Tibial nerve (tissue), 4 donors: ENCODE results near the gene PCK2. TPM values are rescaled to one million over a fixed set of nuclear protein-coding genes. Genes with fewer than 3 reads are reported as not detected.

ENCODE experiments used
- DNase-seq, 2 donors: peaks; one replicate each; pipeline ENCODE4 v3.0.0-alpha.2; 2019; ENCODE audit warnings: low spot score in 2 of 2
- H3K27ac ChIP-seq, 4 donors: fragments of 200-600 bp; sonication (generic) in 3 of 4; one replicate each; pipeline ENCODE4 v1.5.1; 2017 to 2019; ENCODE audit warnings: mild to moderate bottlenecking in 1 of 4
- H3K27me3 ChIP-seq, 2 donors: fragments of 200-600 bp; sonication (generic) in 1 of 2; one replicate each; pipeline versions ENCODE4 v1.5.1 to v1.6.0; 2017 to 2019
- H3K36me3 ChIP-seq, 3 donors: fragments of 200-600 bp; sonication (generic); one replicate each; pipeline ENCODE4 v1.5.1; 2018 to 2019
- H3K4me1 ChIP-seq, 4 donors: fragments of 200-600 bp; sonication (generic) in 3 of 4; one replicate each; pipeline ENCODE4 v1.5.1; 2017 to 2019
- H3K4me3 ChIP-seq, 4 donors: fragments of 200-600 bp; sonication (generic) in 3 of 4; one replicate each; pipeline ENCODE4 v1.5.1; 2017 to 2019; ENCODE audit warnings: mild to moderate bottlenecking in 1 of 4, moderate library complexity in 1 of 4
- H3K9me3 ChIP-seq, 4 donors: fragments of 200-600 bp; sonication (generic) in 3 of 4; one replicate each; pipeline ENCODE4 v1.5.1; 2017 to 2019
- EP300 ChIP-seq, 2 donors: sonication (generic); formaldehyde crosslinking; IDR thresholded peaks; one replicate each; pipeline ENCODE4 v1.6.1; 2017; ENCODE audit warnings: antibody characterized with exemption in 2 of 2, mild to moderate bottlenecking in 1 of 2
- POLR2A ChIP-seq, 2 donors: fragments of 450-650 bp; IDR thresholded peaks; one replicate each; pipeline ENCODE4 v1.6.1; 2017; ENCODE audit warnings: antibody characterized with exemption in 2 of 2, mild to moderate bottlenecking in 2 of 2, moderate library complexity in 2 of 2
- WGBS, 2 donors: methylation state at CpG; one replicate each; pipeline ENCODE4 v1.1.5; 2018; 5-methylcytosine and 5-hydroxymethylcytosine counted together
- total RNA-seq, 4 donors: library from RNA; depleted of rRNA; stranded (reverse); fragments of >200 nt; gene quantifications; one replicate each; pipeline ENCODE4 v1.1.0, GENCODE V29; 2016
- TF ChIP-seq, protein P1 (sequence below), 5 experiments: fragments of 200-600 bp in 3 of 5; fragments of 450-650 bp in 2 of 5; sonication (generic) in 3 of 5; IDR thresholded peaks; one replicate each; pipeline ENCODE4 v1.5.1; 2016 to 2019; ENCODE audit warnings: antibody characterized with exemption in 5 of 5, mild to moderate bottlenecking in 3 of 5, moderate library complexity in 2 of 5

The PCK2 gene
- total RNA-seq, 4 donors from 2014 or later = 28.9 to 49.2 (median 34.3) TPM

DNA sequence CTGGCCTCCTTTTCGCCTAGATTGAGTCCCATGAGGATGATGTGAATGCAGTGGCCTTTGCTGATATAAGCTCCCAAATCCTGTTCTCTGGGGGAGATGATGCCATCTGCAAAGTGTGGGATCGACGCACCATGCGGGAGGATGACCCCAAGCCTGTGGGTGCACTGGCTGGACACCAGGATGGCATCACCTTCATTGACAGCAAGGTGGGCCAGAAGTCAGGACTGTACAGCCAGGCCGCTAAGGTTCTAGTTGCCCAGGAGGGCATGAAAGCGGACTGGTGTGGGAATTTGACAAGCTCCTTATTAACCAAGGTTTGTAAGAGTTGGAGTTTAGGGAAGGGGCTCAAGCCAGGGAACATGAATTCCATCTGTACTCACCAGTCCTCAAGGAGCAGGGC lies 25.6 kb downstream of the PCK2 start:
- TF ChIP-seq POLR2A (IDR thresholded peaks at IDR 0.05) (no peak), EP300 (IDR thresholded peaks at IDR 0.05) (no peak)
- TF ChIP-seq, protein P1, sequence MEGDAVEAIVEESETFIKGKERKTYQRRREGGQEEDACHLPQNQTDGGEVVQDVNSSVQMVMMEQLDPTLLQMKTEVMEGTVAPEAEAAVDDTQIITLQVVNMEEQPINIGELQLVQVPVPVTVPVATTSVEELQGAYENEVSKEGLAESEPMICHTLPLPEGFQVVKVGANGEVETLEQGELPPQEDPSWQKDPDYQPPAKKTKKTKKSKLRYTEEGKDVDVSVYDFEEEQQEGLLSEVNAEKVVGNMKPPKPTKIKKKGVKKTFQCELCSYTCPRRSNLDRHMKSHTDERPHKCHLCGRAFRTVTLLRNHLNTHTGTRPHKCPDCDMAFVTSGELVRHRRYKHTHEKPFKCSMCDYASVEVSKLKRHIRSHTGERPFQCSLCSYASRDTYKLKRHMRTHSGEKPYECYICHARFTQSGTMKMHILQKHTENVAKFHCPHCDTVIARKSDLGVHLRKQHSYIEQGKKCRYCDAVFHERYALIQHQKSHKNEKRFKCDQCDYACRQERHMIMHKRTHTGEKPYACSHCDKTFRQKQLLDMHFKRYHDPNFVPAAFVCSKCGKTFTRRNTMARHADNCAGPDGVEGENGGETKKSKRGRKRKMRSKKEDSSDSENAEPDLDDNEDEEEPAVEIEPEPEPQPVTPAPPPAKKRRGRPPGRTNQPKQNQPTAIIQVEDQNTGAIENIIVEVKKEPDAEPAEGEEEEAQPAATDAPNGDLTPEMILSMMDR (IDR thresholded peaks at IDR 0.05) = no peak
- no peak for DNase-seq
- H3K4me3 ChIP-seq = no peak overlapping the region
- H3K9me3 ChIP-seq = no peaks in the 10 kb centered on the region
- peaks cover 4 to 14% (median 11%) of the 10 kb centered on the region in 4 donors for H3K4me1 ChIP-seq
- no peaks in the 10 kb centered on the region for H3K27me3 ChIP-seq
- peaks cover 3 to 81% (median 41%) of the 10 kb centered on the region in 3 donors for H3K36me3 ChIP-seq
- WGBS, 2 donors = 97% methylated on average over 6 of the region's 6 CpGs
- no peak overlapping the region for H3K27ac ChIP-seq

DNA sequence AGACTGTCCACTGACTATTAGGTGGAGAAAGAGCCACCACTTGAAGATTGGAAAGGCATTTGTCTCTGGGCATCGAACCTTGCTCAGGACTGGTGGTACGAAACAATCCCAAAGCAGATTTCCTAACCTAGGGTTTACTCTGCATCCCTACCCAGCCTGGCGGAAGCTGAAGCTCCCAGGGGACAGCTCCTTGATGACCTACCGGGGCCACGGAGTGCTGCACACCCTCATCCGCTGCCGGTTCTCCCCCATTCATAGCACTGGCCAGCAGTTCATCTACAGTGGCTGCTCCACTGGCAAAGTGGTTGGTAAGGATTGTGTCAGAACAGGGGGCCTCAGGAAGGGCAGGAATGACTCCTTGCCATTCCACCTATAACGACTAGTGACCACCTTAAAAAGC lies 27.1 kb downstream of the PCK2 start:
- 93% methylated on average over 8 of the region's 8 CpGs for WGBS, 2 donors
- H3K27ac ChIP-seq = no peak overlapping the region
- peaks cover 0 to 5% (median 4%) of the 10 kb centered on the region in 4 donors for H3K4me1 ChIP-seq
- H3K27me3 ChIP-seq = no peaks in the 10 kb centered on the region
- TF ChIP-seq EP300 (IDR thresholded peaks at IDR 0.05) (no peak), POLR2A (IDR thresholded peaks at IDR 0.05) (no peak)
- TF ChIP-seq, protein P1 (IDR thresholded peaks at IDR 0.05) = no peak
- no peak for DNase-seq
- no peaks in the 10 kb centered on the region for H3K9me3 ChIP-seq
- no peak overlapping the region for H3K4me3 ChIP-seq
- peaks cover 3 to 81% (median 41%) of the 10 kb centered on the region in 3 donors for H3K36me3 ChIP-seq

DNA sequence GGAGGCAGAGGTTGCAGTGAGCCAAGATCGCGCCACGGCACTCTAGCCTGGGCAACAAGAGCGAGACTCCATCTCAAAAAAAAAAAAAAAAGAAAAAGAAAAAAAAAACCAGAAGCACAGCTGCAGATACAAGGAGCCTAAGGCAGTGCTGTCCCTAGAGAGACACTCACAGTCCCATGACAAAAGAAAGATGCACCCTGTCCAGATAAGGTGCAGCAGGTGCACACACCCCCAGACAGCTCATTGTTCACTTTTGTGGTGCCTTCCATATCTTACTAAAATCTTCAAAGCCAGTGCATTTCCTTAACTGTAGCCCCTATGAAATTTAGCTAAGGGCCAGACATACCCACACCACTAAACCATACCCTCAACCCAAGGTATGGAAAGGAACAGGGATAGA lies 28.3 kb downstream of the PCK2 start:
- no peaks in the 10 kb centered on the region for H3K27me3 ChIP-seq
- H3K36me3 ChIP-seq = peaks cover 3 to 73% (median 36%) of the 10 kb centered on the region in 3 donors
- DNase-seq = no peak
- 90 to 91% methylated on average over 4 of the region's 4 CpGs for WGBS, 2 donors
- H3K4me3 ChIP-seq = no peak overlapping the region
- TF ChIP-seq POLR2A (IDR thresholded peaks at IDR 0.05) (no peak), EP300 (IDR thresholded peaks at IDR 0.05) (no peak)
- TF ChIP-seq, protein P1 (IDR thresholded peaks at IDR 0.05) = no peak
- no peak overlapping the region for H3K27ac ChIP-seq
- H3K9me3 ChIP-seq = no peaks in the 10 kb centered on the region
- H3K4me1 ChIP-seq = no peaks in the 10 kb centered on the region

DNA sequence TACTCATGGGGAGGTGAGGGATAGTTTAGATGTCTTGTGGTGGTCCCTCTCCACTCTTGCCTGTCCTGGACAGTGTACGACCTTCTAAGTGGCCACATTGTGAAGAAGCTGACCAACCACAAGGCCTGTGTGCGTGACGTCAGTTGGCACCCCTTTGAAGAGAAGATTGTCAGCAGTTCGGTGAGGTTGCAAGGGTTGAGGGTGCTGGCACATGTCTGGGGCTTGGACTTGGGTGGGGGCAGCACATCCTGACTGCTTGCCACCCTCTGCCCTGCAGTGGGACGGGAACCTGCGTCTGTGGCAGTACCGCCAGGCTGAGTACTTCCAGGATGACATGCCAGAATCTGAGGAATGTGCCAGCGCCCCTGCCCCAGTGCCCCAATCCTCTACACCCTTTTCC lies 28.8 kb downstream of the PCK2 start:
- WGBS, 2 donors = 87 to 90% methylated on average over 8 of the region's 8 CpGs
- Histone ChIP-seq H3K36me3 (peaks cover 3 to 68% (median 31%) of the 10 kb centered on the region in 3 donors), H3K27me3 (no peaks in the 10 kb centered on the region), H3K27ac (no peak overlapping the region), H3K4me3 (no peak overlapping the region), H3K9me3 (no peaks in the 10 kb centered on the region), H3K4me1 (no peaks in the 10 kb centered on the region)
- DNase-seq = no peak
- TF ChIP-seq, protein P1 (IDR thresholded peaks at IDR 0.05) = no peak
- no peak for TF ChIP-seq EP300 (IDR thresholded peaks at IDR 0.05)
- TF ChIP-seq POLR2A (IDR thresholded peaks at IDR 0.05) = no peak

DNA sequence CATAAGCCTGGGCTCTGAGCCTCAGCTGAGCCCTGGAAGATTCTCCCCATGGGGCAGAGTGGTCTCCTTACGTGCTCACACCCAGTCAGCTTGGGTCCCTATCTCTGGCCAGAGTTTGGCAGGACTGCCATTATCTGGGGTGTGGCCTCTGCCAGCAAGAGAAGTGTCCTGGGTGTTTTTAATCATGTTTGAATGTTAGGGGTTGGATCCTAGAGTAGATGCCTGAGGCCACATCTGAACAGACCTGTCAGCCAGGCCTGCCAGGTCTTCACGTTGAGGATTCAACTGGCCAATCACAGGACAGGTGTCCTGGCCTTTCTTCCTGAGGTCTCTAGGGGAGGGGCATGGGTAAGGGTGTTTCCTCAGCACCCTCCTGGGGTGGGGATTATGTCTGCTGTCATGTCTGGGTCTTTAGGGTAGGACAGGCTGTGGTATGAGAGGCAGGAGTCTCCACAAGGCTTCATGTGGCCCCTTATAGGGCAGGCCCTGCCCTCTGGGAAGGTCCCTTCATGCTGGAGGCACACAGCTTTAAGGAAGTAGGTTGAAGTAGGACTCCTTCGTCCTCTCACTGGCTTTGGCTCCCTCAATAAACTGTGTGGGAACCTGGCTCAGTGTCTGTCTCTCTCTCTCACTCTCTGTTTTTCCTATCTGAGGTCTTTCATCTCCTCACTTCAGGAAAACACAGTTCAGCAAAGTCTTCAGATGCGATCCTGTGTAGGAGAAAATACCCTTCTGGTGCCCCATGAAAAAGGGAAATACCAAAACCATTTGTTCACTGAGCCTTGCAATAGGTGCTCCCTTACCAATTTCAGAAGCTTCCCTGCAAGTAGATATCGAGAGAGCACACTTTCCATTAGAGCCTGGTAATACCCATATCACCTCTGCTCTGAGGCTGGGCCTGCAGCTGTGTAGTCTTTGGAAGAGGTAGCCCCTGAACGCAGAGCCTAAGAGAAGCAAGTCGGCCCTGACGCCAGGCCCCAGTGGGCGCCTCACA lies 29.6 kb downstream of the PCK2 start:
- H3K27ac ChIP-seq = no peak overlapping the region
- DNase-seq = no peak
- TF ChIP-seq, protein P1 (IDR thresholded peaks at IDR 0.05) = no peak
- no peak for TF ChIP-seq POLR2A (IDR thresholded peaks at IDR 0.05)
- no peak for TF ChIP-seq EP300 (IDR thresholded peaks at IDR 0.05)
- no peak overlapping the region for H3K4me3 ChIP-seq
- H3K27me3 ChIP-seq = no peaks in the 10 kb centered on the region
- peaks cover 3 to 60% (median 25%) of the 10 kb centered on the region in 3 donors for H3K36me3 ChIP-seq
- WGBS, 2 donors = 87 to 92% methylated on average over 9 of the region's 9 CpGs
- no peaks in the 10 kb centered on the region for H3K9me3 ChIP-seq
- no peaks in the 10 kb centered on the region for H3K4me1 ChIP-seq
